AG09309 (cell line): ENCODE data around the gene SLC30A7.

Experiments used
- DNase-seq: peaks from one replicate; pipeline ENCODE4 v3.0.0-alpha.2; 2010; ENCODE audit warnings: low read depth
- H3K4me3 ChIP-seq: 2 replicates; pipeline ENCODE4 v1.5.1; 2011; ENCODE audit warnings: mild to moderate bottlenecking, low read depth, low read length, moderate library complexity; ENCODE audit not compliant: control insufficient read depth
- TF ChIP-seq, protein P1 (sequence below): IDR thresholded peaks from 2 replicates; pipeline ENCODE4 v1.5.1; 2011; ENCODE audit warnings: mild to moderate bottlenecking, low read depth, low read length, inconsistent platforms; ENCODE audit not compliant: insufficient read depth, control insufficient read depth; ENCODE audit errors: missing control alignments

Gene SLC30A7

DNA sequence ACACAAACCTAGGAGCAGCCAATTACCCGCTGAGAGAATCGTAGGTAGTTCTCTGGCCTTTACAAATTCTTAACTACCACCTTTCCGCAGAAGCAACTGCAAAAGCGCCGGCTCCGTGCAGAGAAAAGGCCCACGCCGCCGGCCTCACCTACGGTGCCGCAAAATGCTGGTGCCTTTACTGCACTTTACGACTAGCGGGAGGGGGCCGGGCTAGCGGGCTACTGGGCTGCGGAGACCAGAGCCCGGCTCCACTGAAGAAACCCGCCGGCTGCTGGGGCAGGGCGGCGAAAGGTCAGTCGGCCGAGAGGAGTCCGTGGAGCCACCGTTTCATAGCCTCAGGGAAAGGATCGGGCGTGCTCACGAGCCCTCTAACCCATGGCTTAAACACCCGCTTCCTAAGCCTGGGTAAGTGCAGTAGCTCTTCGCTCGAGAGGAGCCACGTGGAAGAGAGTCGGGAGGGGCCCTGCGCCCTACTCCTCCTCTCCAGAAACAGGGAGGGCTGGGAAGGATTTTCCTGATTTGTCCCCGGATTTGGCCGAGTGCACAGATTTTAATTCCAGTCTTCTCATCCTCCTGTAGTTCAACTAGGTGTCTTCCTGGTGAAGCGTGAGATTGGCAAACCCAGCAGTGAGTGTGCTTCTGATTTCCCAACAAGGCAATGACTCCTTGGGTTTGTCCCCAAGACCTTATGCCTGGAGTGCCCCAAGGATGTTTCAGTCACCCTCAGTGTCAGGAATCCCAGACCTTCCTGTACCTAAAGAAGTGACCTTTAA is 130.0 kb downstream of the SLC30A7 start, which contains the start of gene DPH5:
Gene DPH5 (minus strand): TSS at position 128 of the 773 bp plus-strand sequence. CDS start 341 bp downstream, outside the sequence.
- H3K4me3 ChIP-seq, result peak within 1 kb of the TSS; percentile 75
- DNase-seq, result peak; percentile 72
- TF ChIP-seq, protein P1, sequence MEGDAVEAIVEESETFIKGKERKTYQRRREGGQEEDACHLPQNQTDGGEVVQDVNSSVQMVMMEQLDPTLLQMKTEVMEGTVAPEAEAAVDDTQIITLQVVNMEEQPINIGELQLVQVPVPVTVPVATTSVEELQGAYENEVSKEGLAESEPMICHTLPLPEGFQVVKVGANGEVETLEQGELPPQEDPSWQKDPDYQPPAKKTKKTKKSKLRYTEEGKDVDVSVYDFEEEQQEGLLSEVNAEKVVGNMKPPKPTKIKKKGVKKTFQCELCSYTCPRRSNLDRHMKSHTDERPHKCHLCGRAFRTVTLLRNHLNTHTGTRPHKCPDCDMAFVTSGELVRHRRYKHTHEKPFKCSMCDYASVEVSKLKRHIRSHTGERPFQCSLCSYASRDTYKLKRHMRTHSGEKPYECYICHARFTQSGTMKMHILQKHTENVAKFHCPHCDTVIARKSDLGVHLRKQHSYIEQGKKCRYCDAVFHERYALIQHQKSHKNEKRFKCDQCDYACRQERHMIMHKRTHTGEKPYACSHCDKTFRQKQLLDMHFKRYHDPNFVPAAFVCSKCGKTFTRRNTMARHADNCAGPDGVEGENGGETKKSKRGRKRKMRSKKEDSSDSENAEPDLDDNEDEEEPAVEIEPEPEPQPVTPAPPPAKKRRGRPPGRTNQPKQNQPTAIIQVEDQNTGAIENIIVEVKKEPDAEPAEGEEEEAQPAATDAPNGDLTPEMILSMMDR, result no peak

DNA sequence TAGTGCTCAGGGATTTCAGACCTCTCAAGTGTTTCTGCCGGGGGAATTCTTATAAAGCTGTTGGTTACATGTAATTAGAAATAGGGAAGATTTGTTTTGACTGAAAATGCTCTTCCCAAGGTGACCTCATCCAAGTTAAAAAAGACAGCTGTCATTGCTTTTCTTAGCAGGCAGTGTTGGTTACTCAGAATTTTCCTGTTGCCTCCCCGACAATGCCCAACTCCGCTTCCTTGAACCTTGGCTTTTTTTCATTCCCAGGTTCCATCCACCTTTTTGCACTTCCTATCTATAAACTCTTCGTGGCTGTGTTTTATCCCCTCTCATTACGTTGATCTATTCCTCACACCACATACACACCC is 130.5 kb downstream of the SLC30A7 start:
- TF ChIP-seq, protein P1, result no peak
- peak overlapping the region; percentile 75 for H3K4me3 ChIP-seq
- no peak for DNase-seq

DNA sequence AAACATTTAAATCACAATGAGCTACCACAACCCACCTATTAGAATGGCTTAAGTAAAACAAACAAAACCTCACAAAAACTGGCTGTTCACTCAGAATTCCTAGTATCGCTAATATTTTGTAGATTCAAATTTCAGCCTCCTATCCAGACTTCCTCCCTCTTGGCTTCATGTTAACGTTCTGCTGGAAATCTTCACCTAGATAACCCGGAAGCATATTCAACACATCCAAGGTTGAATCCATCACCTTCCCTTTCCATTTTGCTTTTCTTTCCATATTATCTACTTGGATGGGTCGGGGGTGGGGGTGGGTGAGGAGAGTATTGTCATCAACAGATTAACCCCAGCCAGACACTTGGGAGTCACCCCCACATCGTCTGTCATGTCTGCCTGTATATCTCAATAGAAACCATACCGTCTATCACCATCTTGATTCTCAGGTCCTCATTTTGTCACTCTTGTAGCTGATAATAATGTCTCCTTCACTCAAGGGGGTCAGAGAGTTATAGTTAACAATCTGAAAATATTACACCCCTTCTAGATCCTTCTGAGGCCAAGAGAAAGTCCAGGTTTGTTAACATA is 131.4 kb downstream of the SLC30A7 start:
- TF ChIP-seq, protein P1, result no peak
- no peak for DNase-seq
- H3K4me3 ChIP-seq, result no peak overlapping the region

GRCh38 chr1:101028466-101028865 is 132.6 kb downstream of the SLC30A7 start:
- no peak for DNase-seq
- H3K4me3 ChIP-seq, result no peak overlapping the region
- TF ChIP-seq, protein P1, result no peak

DNA sequence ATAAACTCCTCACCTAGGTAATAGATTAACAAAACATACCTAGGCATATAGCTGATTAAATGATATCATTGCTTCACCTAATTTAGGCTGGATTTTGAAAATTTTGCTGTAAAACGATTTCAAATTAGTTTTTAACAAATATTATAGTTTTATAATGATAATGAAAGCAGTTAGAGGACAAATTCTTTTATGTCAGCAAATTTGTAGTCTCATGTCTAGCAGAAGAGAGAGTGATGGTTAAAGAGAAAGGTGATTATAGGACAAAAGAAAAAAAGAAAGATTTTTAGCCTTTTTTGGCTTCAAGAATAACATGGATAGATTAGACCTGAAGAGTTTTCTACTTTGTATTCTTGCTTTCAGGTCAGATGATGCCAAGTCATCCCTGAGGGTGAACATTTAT is 133.3 kb downstream of the SLC30A7 start:
- TF ChIP-seq, protein P1, result no peak
- H3K4me3 ChIP-seq, result no peak overlapping the region
- DNase-seq, result no peak

- no peak for DNase-seq
- TF ChIP-seq, protein P1, result no peak
These were observed 135.0 kb downstream of the SLC30A7 start for GRCh38 chr1:101030881-101031280.

More at GRCh38 chr1:101030881-101031280, 135.0 kb downstream of the SLC30A7 start:
- no peak overlapping the region for H3K4me3 ChIP-seq
